T-helper 1 cell treated with Interleukin-12 subunit alpha and Interleukin-12 subunit beta and Interleukin-4 antibody, amounts not matched to agents 30 μg/mL and 1 μg/mL, for 36 hours (primary cell): ENCODE data around the gene AMN.
"Not testable (repeated sequence)": the region's sequence is repeated elsewhere in the genome, so short reads cannot be mapped to it uniquely, and the experiment has no call there.

Experiments used
- H3K27ac Mint-ChIP-seq: one replicate; pipeline ENCODE4 v1.8.0; 2021; ENCODE audit warnings: mild to moderate bottlenecking, mixed read lengths
- H3K27me3 Mint-ChIP-seq: one replicate; pipeline ENCODE4 v1.8.0; 2021; ENCODE audit warnings: low read depth, mixed read lengths
- H3K36me3 Mint-ChIP-seq: one replicate; pipeline ENCODE4 v1.8.0; 2021; ENCODE audit warnings: low read depth, mixed read lengths
- H3K4me1 Mint-ChIP-seq: one replicate; pipeline ENCODE4 v1.8.0; 2021; ENCODE audit warnings: low read depth, mixed read lengths
- H3K4me3 Mint-ChIP-seq: one replicate; pipeline ENCODE4 v1.8.0; 2021; ENCODE audit warnings: mild to moderate bottlenecking, moderate library complexity, mixed read lengths
- H3K9me3 Mint-ChIP-seq: one replicate; pipeline ENCODE4 v1.8.0; 2021; ENCODE audit warnings: mixed read lengths

AMN gene

GRCh38 chr14:102926104-102926503 lies 3.6 kb downstream of the AMN start:
- H3K4me3 Mint-ChIP-seq, result no peak overlapping the region
- no peaks in the 10 kb centered on the region for H3K36me3 Mint-ChIP-seq
- H3K4me1 Mint-ChIP-seq, result peaks cover 1% of the 10 kb centered on the region
- H3K27ac Mint-ChIP-seq, result no peak overlapping the region
- no peaks in the 10 kb centered on the region for H3K9me3 Mint-ChIP-seq
- peaks cover 45% of the 10 kb centered on the region for H3K27me3 Mint-ChIP-seq

GRCh38 chr14:102926840-102927239 lies 4.4 kb downstream of the AMN start:
- not testable (repeated sequence) for H3K27ac Mint-ChIP-seq, H3K9me3 Mint-ChIP-seq, H3K4me1 Mint-ChIP-seq, H3K36me3 Mint-ChIP-seq, H3K4me3 Mint-ChIP-seq
- H3K27me3 Mint-ChIP-seq, result peaks cover 53% of the 10 kb centered on the region

- no peak overlapping the region for H3K4me3 Mint-ChIP-seq
- H3K9me3 Mint-ChIP-seq, result no peaks in the 10 kb centered on the region
- H3K27ac Mint-ChIP-seq, result no peak overlapping the region
- peaks cover 1% of the 10 kb centered on the region for H3K4me1 Mint-ChIP-seq
- peaks cover 53% of the 10 kb centered on the region for H3K27me3 Mint-ChIP-seq
- H3K36me3 Mint-ChIP-seq, result no peaks in the 10 kb centered on the region
Observed at GRCh38 chr14:102927346-102927877, 4.9 kb downstream of the AMN start.

- peaks cover 53% of the 10 kb centered on the region for H3K27me3 Mint-ChIP-seq
- peak overlapping the region; percentile 17 for H3K4me3 Mint-ChIP-seq
- no peaks in the 10 kb centered on the region for H3K9me3 Mint-ChIP-seq
- peaks cover 1% of the 10 kb centered on the region for H3K4me1 Mint-ChIP-seq
- H3K36me3 Mint-ChIP-seq, result no peaks in the 10 kb centered on the region
- no peak overlapping the region for H3K27ac Mint-ChIP-seq
Observed at GRCh38 chr14:102927878-102928411, 5.5 kb downstream of the AMN start.

- Mint-ChIP-seq H3K36me3 (no peaks in the 10 kb centered on the region), H3K27ac (no peak overlapping the region), H3K9me3 (no peaks in the 10 kb centered on the region), H3K27me3 (peaks cover 49% of the 10 kb centered on the region), H3K4me1 (peaks cover 1% of the 10 kb centered on the region), H3K4me3 (peak overlapping the region; percentile 51)
Observed at GRCh38 chr14:102928412-102929240, 6.2 kb downstream of the AMN start.

GRCh38 chr14:102929241-102930137 lies 7.0 kb downstream of the AMN start:
- Mint-ChIP-seq H3K4me3 (no peak overlapping the region), H3K4me1 (peaks cover 1% of the 10 kb centered on the region), H3K27ac (no peak overlapping the region), H3K36me3 (no peaks in the 10 kb centered on the region), H3K27me3 (peaks cover 44% of the 10 kb centered on the region), H3K9me3 (no peaks in the 10 kb centered on the region)

- Mint-ChIP-seq H3K4me3 (no peak overlapping the region), H3K9me3 (no peaks in the 10 kb centered on the region), H3K36me3 (no peaks in the 10 kb centered on the region), H3K27ac (no peak overlapping the region), H3K27me3 (peaks cover 43% of the 10 kb centered on the region), H3K4me1 (peaks cover 1% of the 10 kb centered on the region)
Observed at GRCh38 chr14:102930138-102930752, 7.8 kb downstream of the AMN start.

GRCh38 chr14:102930753-102931579 lies 8.5 kb downstream of the AMN start:
- Mint-ChIP-seq H3K4me3 (no peak overlapping the region), H3K27ac (no peak overlapping the region), H3K4me1 (peaks cover 1% of the 10 kb centered on the region), H3K27me3 (peaks cover 36% of the 10 kb centered on the region), H3K36me3 (no peaks in the 10 kb centered on the region), H3K9me3 (no peaks in the 10 kb centered on the region)

GRCh38 chr14:102931580-102932285 lies 9.3 kb downstream of the AMN start:
- Mint-ChIP-seq H3K27me3 (peaks cover 29% of the 10 kb centered on the region), H3K9me3 (no peaks in the 10 kb centered on the region), H3K4me3 (no peak overlapping the region), H3K4me1 (peaks cover 1% of the 10 kb centered on the region), H3K27ac (no peak overlapping the region), H3K36me3 (no peaks in the 10 kb centered on the region)

- peaks cover 1% of the 10 kb centered on the region for H3K4me1 Mint-ChIP-seq
- no peaks in the 10 kb centered on the region for H3K36me3 Mint-ChIP-seq
- no peak overlapping the region for H3K4me3 Mint-ChIP-seq
- peaks cover 22% of the 10 kb centered on the region for H3K27me3 Mint-ChIP-seq
- H3K9me3 Mint-ChIP-seq, result no peaks in the 10 kb centered on the region
- H3K27ac Mint-ChIP-seq, result no peak overlapping the region
Observed at GRCh38 chr14:102932484-102933248, 10.2 kb downstream of the AMN start.

- H3K4me3 Mint-ChIP-seq, result no peak overlapping the region
- H3K9me3 Mint-ChIP-seq, result no peaks in the 10 kb centered on the region
- H3K27ac Mint-ChIP-seq, result no peak overlapping the region
- H3K4me1 Mint-ChIP-seq, result no peaks in the 10 kb centered on the region
- H3K27me3 Mint-ChIP-seq, result peaks cover 14% of the 10 kb centered on the region
- H3K36me3 Mint-ChIP-seq, result no peaks in the 10 kb centered on the region
Observed at GRCh38 chr14:102933618-102934231, 11.3 kb downstream of the AMN start.

- no peaks in the 10 kb centered on the region for H3K9me3 Mint-ChIP-seq
- no peaks in the 10 kb centered on the region for H3K36me3 Mint-ChIP-seq
- H3K4me1 Mint-ChIP-seq, result no peaks in the 10 kb centered on the region
- no peak overlapping the region for H3K27ac Mint-ChIP-seq
- H3K4me3 Mint-ChIP-seq, result no peak overlapping the region
- H3K27me3 Mint-ChIP-seq, result peaks cover 11% of the 10 kb centered on the region
Observed at GRCh38 chr14:102935756-102936155, 13.3 kb downstream of the AMN start.
